ENCODE results near the gene IFI27L1. TPM values are rescaled to one million over a fixed set of nuclear protein-coding genes. Genes with fewer than 3 reads are reported as not detected.
"Not testable (repeated sequence)": the region's sequence is repeated elsewhere in the genome, so short reads cannot be mapped to it uniquely, and the experiment has no call there.

The IFI27L1 gene
- total RNA-seq, 1 donor from 2014 or later: 24.7 TPM

- no peak for TF ChIP-seq CTCF (IDR thresholded peaks at IDR 0.05; ENCODE audit: insufficient read depth, low read length, poor library complexity, severe bottlenecking)
- Histone ChIP-seq H3K36me3 (ENCODE audit: control insufficient read depth, insufficient read depth, low read length) (peaks cover 2% of the 10 kb centered on the region), H3K4me3 (ENCODE audit: low read depth, low read length) (no peak overlapping the region), H3K27me3 (ENCODE audit: control insufficient read depth, insufficient read depth, low read length) (no peaks in the 10 kb centered on the region)
- DNase-seq (ENCODE audit: low read depth): peak; percentile 78
Measured at GRCh38 chr14:94062344-94062940, 18.7 kb upstream of the IFI27L1 start.

- Histone ChIP-seq H3K27me3 (ENCODE audit: control insufficient read depth, insufficient read depth, low read length) (no peaks in the 10 kb centered on the region), H3K4me3 (ENCODE audit: low read depth, low read length) (no peak overlapping the region), H3K36me3 (ENCODE audit: control insufficient read depth, insufficient read depth, low read length) (no peaks in the 10 kb centered on the region)
- no peak for TF ChIP-seq CTCF (IDR thresholded peaks at IDR 0.05; ENCODE audit: insufficient read depth, low read length, poor library complexity, severe bottlenecking)
- DNase-seq (ENCODE audit: low read depth): no peak
Measured at GRCh38 chr14:94066089-94066676, 14.9 kb upstream of the IFI27L1 start.

GRCh38 chr14:94072076-94072475, 9.0 kb upstream of the IFI27L1 start:
- not testable (repeated sequence) for DNase-seq (ENCODE audit: low read depth); H3K36me3 ChIP-seq (ENCODE audit: control insufficient read depth, insufficient read depth, low read length); H3K27me3 ChIP-seq (ENCODE audit: control insufficient read depth, insufficient read depth, low read length); H3K4me3 ChIP-seq (ENCODE audit: low read depth, low read length)

GRCh38 chr14:94074534-94074933, 6.6 kb upstream of the IFI27L1 start:
- Histone ChIP-seq H3K27me3 (ENCODE audit: control insufficient read depth, insufficient read depth, low read length) (no peaks in the 10 kb centered on the region), H3K4me3 (ENCODE audit: low read depth, low read length) (no peak overlapping the region), H3K36me3 (ENCODE audit: control insufficient read depth, insufficient read depth, low read length) (peaks cover 3% of the 10 kb centered on the region)
- no peak for DNase-seq (ENCODE audit: low read depth)
- no peak for TF ChIP-seq CTCF (IDR thresholded peaks at IDR 0.05; ENCODE audit: insufficient read depth, low read length, poor library complexity, severe bottlenecking)

- Histone ChIP-seq H3K4me3 (ENCODE audit: low read depth, low read length) (no peak overlapping the region), H3K27me3 (ENCODE audit: control insufficient read depth, insufficient read depth, low read length) (no peaks in the 10 kb centered on the region), H3K36me3 (ENCODE audit: control insufficient read depth, insufficient read depth, low read length) (peaks cover 3% of the 10 kb centered on the region)
- DNase-seq (ENCODE audit: low read depth): no peak
- no peak for TF ChIP-seq CTCF (IDR thresholded peaks at IDR 0.05; ENCODE audit: insufficient read depth, low read length, poor library complexity, severe bottlenecking)
Measured at GRCh38 chr14:94075008-94075407, 6.1 kb upstream of the IFI27L1 start.

GRCh38 chr14:94077111-94077821, 3.8 kb upstream of the IFI27L1 start:
- Histone ChIP-seq H3K36me3 (ENCODE audit: control insufficient read depth, insufficient read depth, low read length) (peaks cover 3% of the 10 kb centered on the region), H3K27me3 (ENCODE audit: control insufficient read depth, insufficient read depth, low read length) (no peaks in the 10 kb centered on the region), H3K4me3 (ENCODE audit: low read depth, low read length) (no peak overlapping the region)
- no peak for TF ChIP-seq CTCF (IDR thresholded peaks at IDR 0.05; ENCODE audit: insufficient read depth, low read length, poor library complexity, severe bottlenecking)
- no peak for DNase-seq (ENCODE audit: low read depth)
